GM19239 (cell line): Measurements from ENCODE around the gene SMARCD2.
"Not testable (repeated sequence)": the region's sequence is repeated elsewhere in the genome, so short reads cannot be mapped to it uniquely, and the experiment has no call there.

Source experiments
- DNase-seq: peaks from one replicate; pipeline ENCODE4 v3.0.0; 2011; ENCODE audit warnings: low spot score; ENCODE audit not compliant: insufficient read length
- FAIRE-seq: peaks from 2 replicates; lab custom pipeline; 2011; peaks lifted over from hg19 to GRCh38; lab: Jason Lieb, UNC

SMARCD2 gene

DNA sequence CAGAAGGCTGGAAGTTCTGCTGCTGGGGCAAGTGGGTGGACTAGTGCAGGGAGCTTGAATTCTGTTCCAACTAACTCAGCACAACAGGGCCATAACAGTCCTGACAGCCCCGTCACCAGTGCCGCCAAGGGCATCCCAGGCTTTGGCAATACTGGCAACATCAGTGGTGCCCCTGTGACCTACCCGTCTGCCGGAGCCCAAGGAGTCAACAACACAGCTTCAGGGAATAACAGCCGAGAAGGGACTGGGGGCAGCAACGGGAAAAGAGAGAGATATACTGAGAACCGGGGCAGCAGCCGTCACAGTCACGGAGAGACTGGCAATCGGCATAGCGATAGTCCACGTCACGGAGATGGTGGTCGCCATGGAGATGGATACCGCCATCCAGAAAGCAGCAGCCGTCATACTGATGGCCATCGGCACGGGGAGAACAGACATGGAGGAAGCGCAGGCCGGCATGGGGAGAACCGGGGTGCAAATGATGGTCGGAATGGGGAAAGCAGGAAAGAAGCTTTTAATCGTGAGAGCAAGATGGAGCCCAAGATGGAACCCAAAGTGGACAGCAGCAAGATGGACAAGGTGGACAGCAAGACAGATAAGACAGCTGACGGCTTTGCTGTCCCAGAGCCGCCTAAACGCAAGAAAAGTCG is 24.6 kb downstream of the SMARCD2 start:
- no peak for DNase-seq
- FAIRE-seq, result no peak

DNA sequence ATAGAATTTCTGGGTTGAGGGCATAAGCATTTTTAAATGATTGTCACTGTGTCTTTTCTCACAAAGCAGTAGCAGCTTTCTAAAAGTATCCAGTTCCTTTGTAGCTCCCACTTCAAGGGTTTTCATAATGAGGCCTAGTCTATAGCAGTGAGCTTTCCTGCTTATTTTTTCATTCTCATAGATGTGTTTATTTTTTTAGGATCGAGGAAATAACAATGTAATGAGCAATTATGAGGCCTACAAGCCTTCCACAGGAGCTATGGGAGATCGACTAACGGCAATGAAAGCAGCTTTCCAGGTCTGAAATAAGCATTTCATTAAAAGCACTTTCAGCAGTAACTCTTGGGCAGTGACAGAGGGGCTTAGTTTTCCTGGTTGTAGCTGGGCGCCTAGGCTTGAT is 25.8 kb downstream of the SMARCD2 start:
- FAIRE-seq, result no peak
- no peak for DNase-seq

DNA sequence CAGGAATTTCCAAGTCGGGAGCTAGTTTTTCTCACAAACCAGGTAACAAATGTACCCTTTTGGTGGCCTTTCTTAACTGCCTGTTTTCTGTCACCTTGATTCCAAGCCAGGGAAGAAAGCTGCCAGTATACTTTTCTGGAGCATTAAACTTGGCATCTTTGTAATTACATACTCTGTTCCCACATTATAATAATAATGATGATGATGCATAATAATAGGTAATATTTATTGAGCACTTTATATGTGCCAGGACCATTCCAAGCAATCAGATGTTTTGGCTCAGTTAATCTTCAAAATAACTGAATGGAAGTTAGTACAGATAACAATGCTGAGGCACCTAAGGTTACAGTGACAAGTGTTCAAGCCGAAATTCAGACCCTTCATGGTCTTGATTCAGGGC is 26.4 kb downstream of the SMARCD2 start:
- DNase-seq, result no peak
- FAIRE-seq, result no peak

DNA sequence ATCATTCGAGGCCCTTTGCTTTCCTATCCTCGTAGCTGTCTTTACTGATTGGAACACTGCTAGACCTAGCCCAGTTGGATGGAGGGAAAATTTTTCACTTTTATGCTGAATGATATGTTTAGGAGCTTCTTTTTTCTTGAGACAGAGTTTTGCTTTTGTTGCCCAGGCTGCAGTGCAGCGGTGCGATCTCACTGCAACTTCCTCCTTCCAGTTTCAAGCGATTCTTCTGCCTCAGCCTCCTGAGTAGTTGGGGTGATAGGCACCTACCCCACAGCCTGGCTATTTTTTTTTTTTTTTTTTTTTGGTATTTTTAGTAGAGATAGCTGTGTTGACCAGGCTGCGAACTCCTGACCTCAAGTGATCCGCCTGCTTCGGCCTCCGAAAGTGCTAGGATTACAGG is 32.5 kb downstream of the SMARCD2 start:
- DNase-seq, result no peak
- no peak for FAIRE-seq

DNA sequence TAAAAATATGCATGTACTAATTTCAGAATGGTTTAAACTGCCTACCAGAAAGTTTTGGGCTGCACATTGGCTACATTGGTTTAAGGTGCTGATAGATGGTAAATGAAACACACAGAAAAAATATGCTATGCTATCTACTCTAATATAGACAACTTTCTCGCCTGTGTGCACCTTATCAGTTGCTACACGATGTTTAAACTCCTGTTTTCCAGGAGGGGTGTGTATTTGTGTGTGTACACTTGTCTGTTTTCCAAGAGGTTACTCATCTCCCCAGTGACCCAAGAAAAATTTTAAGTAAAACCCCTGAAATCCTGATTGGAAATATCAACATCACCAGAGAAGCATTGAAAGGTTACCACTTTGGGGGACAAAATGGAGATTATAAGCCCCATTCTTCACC is 36.9 kb downstream of the SMARCD2 start:
- no peak for DNase-seq
- no peak for FAIRE-seq

DNA sequence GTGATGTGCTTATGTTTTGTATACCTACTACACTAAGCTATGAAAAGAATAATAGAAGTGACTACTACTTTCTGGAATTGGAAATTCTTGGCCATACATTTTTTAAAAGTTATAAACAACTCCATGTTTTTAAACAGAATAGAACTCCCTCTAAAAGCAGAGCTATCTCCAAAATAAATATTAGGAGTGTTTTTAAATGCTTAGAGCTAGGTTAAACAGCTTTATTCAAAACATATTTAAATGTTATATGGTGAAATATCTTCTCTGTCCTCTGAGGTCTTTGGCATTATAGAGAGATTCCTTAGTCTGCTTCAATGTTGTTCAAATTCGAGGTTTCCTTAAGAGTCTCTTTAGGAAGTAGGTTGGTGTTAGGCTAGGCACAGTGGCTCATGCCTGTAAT is 38.2 kb downstream of the SMARCD2 start:
- FAIRE-seq (no peak), DNase-seq (no peak)

DNA sequence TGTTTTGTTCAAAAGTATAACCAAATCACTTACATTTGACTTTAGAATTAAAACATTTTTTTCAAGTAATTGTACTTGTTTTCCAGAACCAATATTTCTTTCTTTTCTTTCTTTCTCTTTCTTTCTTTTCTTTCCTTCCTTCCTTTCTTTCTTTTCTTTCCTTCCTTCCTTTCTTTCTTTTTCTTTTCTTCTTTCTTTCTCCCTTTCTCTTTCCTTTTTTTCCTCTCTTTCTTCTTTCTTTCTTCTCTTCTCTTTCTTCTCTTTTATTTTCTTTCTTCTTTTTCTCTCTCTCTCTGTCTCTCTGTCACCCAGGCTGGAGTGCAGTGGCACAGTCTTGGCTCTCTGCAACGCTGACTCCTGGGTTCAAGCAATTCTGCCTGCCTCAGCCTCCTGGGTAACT is 41.7 kb downstream of the SMARCD2 start:
- FAIRE-seq, result no peak
- no peak for DNase-seq

DNA sequence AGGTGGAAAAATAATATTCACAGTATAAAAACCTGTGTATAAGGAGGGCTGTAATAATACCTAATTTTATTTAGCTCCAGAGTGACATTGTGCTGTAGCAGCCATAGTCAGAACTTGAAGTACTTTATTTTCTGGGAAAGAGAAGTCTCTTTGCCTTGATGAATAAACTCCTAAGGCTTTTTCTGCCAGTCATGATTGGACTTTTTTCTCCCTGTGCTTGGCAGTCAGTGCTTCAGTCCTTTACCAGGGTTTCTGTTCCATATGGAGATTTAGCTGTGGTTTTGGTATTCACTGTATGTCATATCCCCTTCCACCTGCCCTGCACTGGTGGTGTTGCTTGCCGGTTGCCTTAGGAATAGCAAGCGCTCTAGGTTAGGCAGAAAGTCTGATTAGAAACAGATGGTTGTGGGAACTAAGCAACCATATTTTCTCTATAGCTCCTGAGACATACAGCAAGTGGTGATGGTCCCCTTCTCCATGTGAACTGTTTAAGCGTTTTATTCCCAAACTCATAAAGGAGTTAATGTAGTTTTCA is 43.8 kb downstream of the SMARCD2 start:
- FAIRE-seq, result no peak
- no peak for DNase-seq

DNA sequence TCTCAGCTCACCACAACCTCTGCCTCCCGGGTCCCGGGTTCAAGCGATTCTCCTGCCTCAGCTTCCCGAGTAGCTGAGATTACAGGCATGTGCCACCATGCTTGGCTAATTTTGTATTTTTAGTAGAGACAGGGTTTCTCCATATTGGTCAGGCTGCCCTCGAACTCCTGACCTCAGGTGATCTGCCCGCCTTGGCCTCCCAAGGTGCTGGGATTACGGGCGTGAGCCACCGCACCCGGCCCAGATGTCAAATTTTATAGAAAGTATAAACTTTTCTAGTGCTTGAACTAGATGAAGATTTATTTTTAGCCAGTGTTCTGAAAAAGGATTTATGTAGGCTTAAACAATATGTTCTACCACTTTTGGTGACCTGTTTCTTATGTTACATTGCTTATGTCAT is 46.1 kb downstream of the SMARCD2 start:
- not testable (repeated sequence) for DNase-seq, FAIRE-seq

DNA sequence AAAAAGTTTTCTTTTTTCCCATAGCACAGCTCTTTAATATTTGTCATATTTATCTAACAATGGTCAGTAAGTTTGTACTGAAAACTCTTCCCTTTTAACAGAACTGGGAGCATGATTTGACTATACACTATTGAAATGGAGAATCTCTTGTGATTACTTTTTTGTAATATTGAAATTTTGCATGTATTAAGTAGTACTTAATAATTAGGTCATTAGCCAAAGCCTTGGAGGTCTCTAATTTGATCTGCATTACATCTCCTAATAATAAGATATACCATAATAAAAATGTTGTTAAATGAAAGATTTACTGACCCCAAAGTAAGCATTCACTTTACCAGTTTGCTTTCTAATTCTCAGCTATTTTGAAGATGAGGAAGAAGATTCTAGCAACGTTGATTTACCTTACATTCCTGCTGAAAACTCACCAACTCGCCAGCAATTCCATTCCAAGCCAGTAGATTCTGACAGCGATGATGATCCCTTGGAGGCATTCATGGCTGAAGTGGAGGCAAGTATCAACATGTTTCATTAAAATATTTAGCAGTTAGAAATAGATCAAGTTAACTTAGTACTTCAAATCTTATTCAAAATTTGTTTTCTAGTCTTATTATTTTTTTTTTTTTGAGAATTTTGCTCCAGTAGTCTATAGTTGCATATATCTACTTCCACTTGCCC is 50.3 kb downstream of the SMARCD2 start:
- FAIRE-seq (no peak), DNase-seq (no peak)

DNA sequence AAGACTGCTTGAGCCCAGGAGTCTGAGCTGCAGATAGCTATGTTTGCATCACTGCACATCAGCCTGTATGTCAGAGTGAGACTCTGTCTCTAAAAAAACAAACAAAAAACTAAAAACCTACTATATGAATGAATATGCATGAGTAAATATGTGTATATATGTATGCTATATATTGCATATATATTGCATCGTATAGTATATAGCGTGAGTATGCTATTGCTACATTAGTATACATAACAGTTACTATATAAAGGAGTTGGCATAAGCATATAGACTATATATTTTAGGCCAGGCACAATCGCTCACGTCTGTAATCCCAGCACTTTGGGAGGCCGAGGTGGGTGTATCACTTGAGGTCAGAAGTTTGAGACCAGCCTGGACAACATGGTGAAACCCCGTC is 52.4 kb downstream of the SMARCD2 start:
- DNase-seq, result no peak

DNA sequence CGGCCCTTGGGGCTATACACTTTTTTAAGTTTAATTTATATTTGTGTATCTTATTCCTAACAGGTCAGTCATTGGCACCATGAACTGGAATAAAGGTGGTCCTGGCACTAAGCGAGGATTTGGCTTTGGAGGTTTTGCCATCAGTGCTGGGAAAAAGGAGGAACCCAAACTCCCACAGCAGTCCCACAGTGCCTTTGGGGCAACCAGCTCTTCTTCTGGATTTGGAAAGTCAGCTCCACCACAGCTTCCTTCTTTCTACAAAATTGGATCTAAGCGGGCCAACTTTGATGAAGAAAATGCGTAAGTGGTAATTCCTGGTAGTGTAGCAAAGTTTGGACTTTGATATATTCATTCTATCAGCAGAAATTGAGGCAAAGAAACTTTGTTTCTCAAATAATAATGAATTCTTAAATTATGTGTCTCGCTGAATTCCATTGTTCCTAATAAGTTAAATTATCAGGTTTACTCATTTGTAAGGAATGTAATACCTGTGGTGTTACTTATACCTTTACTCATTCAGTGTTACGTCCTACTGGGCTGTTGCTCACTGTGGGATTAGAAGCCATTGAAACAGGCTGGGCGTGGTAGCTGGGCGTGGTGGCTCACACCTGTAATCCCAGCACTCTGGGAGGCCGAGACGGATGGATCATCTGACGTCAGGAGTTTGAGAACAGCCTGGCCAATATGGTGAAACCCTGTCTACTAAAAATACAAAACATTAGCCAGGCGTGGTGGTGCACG is 55.3 kb downstream of the SMARCD2 start:
- FAIRE-seq, result no peak
- no peak for DNase-seq

More for the DNA sequence above, 52.4 kb downstream of the SMARCD2 start:
- no peak for FAIRE-seq

DNA sequence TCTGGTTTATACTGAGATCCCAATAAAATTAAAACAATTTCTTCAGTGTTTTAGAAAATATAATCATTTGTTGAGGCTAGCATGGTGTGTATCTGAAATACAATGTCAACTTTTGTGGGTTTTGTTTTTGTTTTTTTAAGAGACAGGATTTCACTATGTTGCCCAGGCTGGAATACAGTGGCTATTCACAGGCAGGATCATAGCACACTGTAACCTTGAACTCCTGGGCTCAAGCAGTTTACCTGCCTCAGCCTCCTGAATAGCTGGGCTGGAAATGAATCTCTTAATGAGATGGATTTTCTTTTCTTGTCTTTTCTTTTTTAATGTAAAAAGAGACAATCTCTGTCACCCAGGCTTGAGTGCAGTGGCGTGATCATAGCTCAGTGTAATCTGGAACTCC is 56.4 kb downstream of the SMARCD2 start:
- DNase-seq, result no peak
- no peak for FAIRE-seq

DNA sequence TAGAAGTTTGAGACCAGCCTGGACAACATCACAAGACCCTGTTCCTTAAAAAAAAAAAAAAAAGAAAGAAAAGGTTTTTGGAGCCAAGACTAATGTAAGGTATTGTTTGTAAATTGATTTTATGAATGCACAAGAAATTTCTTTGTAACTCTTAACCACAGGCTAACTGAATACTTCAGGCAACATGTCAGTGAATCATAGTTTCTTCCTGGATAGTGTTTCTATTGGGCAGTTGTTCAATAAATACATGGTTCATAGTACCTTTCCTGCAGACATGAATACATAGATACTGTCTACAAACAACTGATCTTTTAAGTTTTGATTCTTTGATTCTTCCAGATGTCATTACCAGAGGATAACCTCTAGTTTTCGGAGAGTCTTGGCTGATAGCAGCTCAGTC is 56.9 kb downstream of the SMARCD2 start:
- FAIRE-seq (no peak), DNase-seq (no peak)

DNA sequence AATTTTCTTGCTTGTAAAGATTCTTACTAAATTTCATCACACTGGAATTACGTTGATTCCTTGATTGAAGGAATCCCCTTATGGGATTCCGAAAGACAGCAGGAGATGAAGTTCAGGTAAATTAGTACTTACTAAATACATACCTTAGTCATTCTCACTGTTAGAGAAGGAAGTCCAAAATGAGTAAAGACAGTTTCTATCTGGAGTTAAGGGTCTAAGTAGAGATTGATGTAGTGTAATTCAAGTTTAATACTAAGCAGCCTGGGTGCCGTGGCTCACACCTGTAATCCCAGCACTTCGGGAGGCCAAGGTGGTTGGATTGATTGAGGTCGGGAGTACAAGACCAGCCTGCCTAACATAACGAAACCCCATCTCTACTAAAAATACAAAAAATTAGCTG is 59.0 kb downstream of the SMARCD2 start:
- FAIRE-seq, result no peak
- DNase-seq, result no peak
